IMR-90 (cell line): ENCODE results near the gene HAND1. TPM values are rescaled to one million over a fixed set of nuclear protein-coding genes. Genes with fewer than 3 reads are reported as not detected.

Experiments used
- ATAC-seq: fragments of 200-7000 bp; cut with Tn5 transposase; 2 replicates; pipeline ENCODE4 v1.9.1; 2020; ENCODE audit warnings: low read depth, mild to moderate bottlenecking, moderate library complexity
- BruUV-seq: library from RNA; stranded (reverse); fragments of 400-500 nt; replicated peaks from 2 replicates; lab custom pipeline; 2021; lab: Mats Ljungman, UMichigan
- CTCF ChIA-PET: fragments of 300-600 bp; formaldehyde crosslinking; extraction: SDS; loops from one replicate; lab custom pipeline; 2021; ENCODE audit warnings: antibody characterized with exemption; lab: Yijun Ruan, JAX
- POLR2A ChIA-PET: fragments of 300-600 bp; sonication (Branson Sonifier 250); formaldehyde crosslinking; loops from one replicate; lab custom pipeline; 2022; ENCODE audit warnings: antibody characterized with exemption; ENCODE audit not compliant: unreplicated experiment; lab: Charles Lee
- DNase-seq: peaks from one replicate; pipeline ENCODE4 v3.0.0; 2013
- H2AFZ ChIP-seq: replicated peaks from 2 replicates; pipeline ENCODE3; 2013; ENCODE audit warnings: low read length, mild to moderate bottlenecking; ENCODE audit not compliant: poor library complexity
- H2AK5ac ChIP-seq: 2 replicates; pipeline ENCODE4 v1.6.1; 2013; ENCODE audit warnings: low read depth, low read length, inconsistent platforms
- H2AK9ac ChIP-seq: replicated peaks from 2 replicates; pipeline ENCODE3; 2013; ENCODE audit warnings: mild to moderate bottlenecking, low read depth, low read length, moderate library complexity; ENCODE audit not compliant: poor library complexity
- H2BK120ac ChIP-seq: 2 replicates; pipeline ENCODE4 v1.6.1; 2013; ENCODE audit warnings: low read depth, low read length, inconsistent platforms
- H2BK15ac ChIP-seq: 3 replicates; pipeline ENCODE4 v1.6.1; 2013; ENCODE audit warnings: low read depth, low read length, inconsistent platforms
- H2BK20ac ChIP-seq: 2 replicates; pipeline ENCODE4 v1.6.1; 2013; ENCODE audit warnings: low read depth, mild to moderate bottlenecking, inconsistent platforms, low read length, moderate library complexity
- H2BK5ac ChIP-seq: 2 replicates; pipeline ENCODE4 v1.6.1; 2013; ENCODE audit warnings: mild to moderate bottlenecking, low read depth, low read length, inconsistent platforms; ENCODE audit not compliant: poor library complexity, severe bottlenecking
- H3K14ac ChIP-seq: replicated peaks from 2 replicates; pipeline ENCODE4 v1.6.1; 2013; ENCODE audit warnings: low read depth, low read length, inconsistent platforms
- H3K18ac ChIP-seq: 2 replicates; pipeline ENCODE4 v1.6.1; 2013; ENCODE audit warnings: low read depth, low read length, control low read depth
- H3K23ac ChIP-seq: 2 replicates; pipeline ENCODE4 v1.6.1; 2013; ENCODE audit warnings: low read depth, low read length, inconsistent platforms
- H3K27ac ChIP-seq: 2 replicates; pipeline ENCODE4 v1.5.1; 2013; ENCODE audit warnings: mild to moderate bottlenecking, control low read depth, low read length; ENCODE audit not compliant: insufficient read depth
- H3K27me3 ChIP-seq: 2 replicates; pipeline ENCODE4 v1.6.1; 2013; ENCODE audit warnings: low read length; ENCODE audit not compliant: control insufficient read depth, insufficient read depth
- H3K36me3 ChIP-seq: 2 replicates; pipeline ENCODE4 v1.6.1; 2013; ENCODE audit warnings: low read length, mixed read lengths; ENCODE audit not compliant: control insufficient read depth, insufficient read depth
- H3K4ac ChIP-seq: 2 replicates; pipeline ENCODE4 v1.6.1; 2013; ENCODE audit warnings: low read depth, low read length, inconsistent platforms
- H3K4me1 ChIP-seq: 2 replicates; pipeline ENCODE4 v1.6.1; 2013; ENCODE audit warnings: low read length, mixed read lengths; ENCODE audit not compliant: control insufficient read depth, insufficient read depth
- H3K4me2 ChIP-seq: 2 replicates; pipeline ENCODE4 v1.6.1; 2013; ENCODE audit warnings: low read depth, mild to moderate bottlenecking, control low read depth, low read length, moderate library complexity
- H3K4me3 ChIP-seq: 2 replicates; pipeline ENCODE4 v1.5.1; 2013; ENCODE audit warnings: low read depth, mild to moderate bottlenecking, control low read depth, low read length, moderate library complexity; ENCODE audit not compliant: insufficient read depth
- H3K56ac ChIP-seq: 2 replicates; pipeline ENCODE4 v1.6.1; 2013; ENCODE audit warnings: low read length, inconsistent platforms; ENCODE audit not compliant: insufficient read depth; ENCODE audit errors: extremely low read depth
- H3K79me1 ChIP-seq, 2 experiments: 2 replicates each; pipeline ENCODE4 v1.6.1; 2013; ENCODE audit warnings: low read length in 2 of 2, inconsistent platforms in 1 of 2, low read depth in 1 of 2
- H3K9ac ChIP-seq: 2 replicates; pipeline ENCODE4 v1.6.1; 2013; ENCODE audit warnings: low read depth, low read length, control low read depth
- H3K9me1 ChIP-seq: 2 replicates; pipeline ENCODE4 v1.6.1; 2013; ENCODE audit warnings: low read length, inconsistent platforms; ENCODE audit not compliant: insufficient read depth
- H3K9me3 ChIP-seq: 2 replicates; pipeline ENCODE4 v1.6.1; 2013; ENCODE audit warnings: low read length; ENCODE audit not compliant: control insufficient read depth, insufficient read depth
- H4K20me1 ChIP-seq: 2 replicates; pipeline ENCODE4 v1.6.1; 2013; ENCODE audit warnings: low read length, inconsistent platforms; ENCODE audit not compliant: insufficient read depth
- H4K5ac ChIP-seq: 2 replicates; pipeline ENCODE4 v1.6.1; 2013; ENCODE audit warnings: mild to moderate bottlenecking, low read depth, low read length, control low read depth
- H4K8ac ChIP-seq, 2 experiments: 2 replicates each; pipeline ENCODE4 v1.6.1; 2013; ENCODE audit warnings: low read depth in 2 of 2, low read length in 2 of 2, control low read depth in 1 of 2, inconsistent platforms in 1 of 2
- H4K91ac ChIP-seq: 2 replicates; pipeline ENCODE4 v1.6.1; 2013; ENCODE audit warnings: low read depth, low read length, inconsistent platforms; ENCODE audit not compliant: insufficient read depth
- CEBPB ChIP-seq: IDR thresholded peaks from 2 replicates; pipeline ENCODE4 v1.6.1; 2012; ENCODE audit warnings: low read depth, low read length, improper control_type of control experiment
- POLR2A ChIP-seq: IDR thresholded peaks from 2 replicates; pipeline ENCODE4 v1.6.1; 2012; ENCODE audit warnings: mild to moderate bottlenecking, low read depth, low read length
- RFX5 ChIP-seq: IDR thresholded peaks from 2 replicates; pipeline ENCODE4 v1.8.0; 2012; ENCODE audit warnings: low read depth, mild to moderate bottlenecking, low read length, moderate library complexity
- SMC3 ChIP-seq: fragments of 150-350 bp; IDR thresholded peaks from 2 replicates; pipeline ENCODE4 v1.6.1; 2016; ENCODE audit warnings: low read depth, mild to moderate bottlenecking, antibody characterized with exemption, low read length, moderate library complexity
- WGBS, 2 experiments: methylation state at CpG; one replicate each; pipeline versions ENCODE4 v1.1.5 to v1.1.7; 2013; ENCODE audit warnings: missing lambda C conversion rate in 2 of 2; ENCODE audit not compliant: insufficient read length in 1 of 2; ENCODE audit errors: extremely low coverage in 2 of 2; 5-methylcytosine and 5-hydroxymethylcytosine counted together
- dilution Hi-C: fragments of 300-500 bp; cut with HindIII; formaldehyde crosslinking; loops from one replicate; pipeline ENCODE4 v1.14.3; 2018; ENCODE audit warnings: low sequenced_read_pairs; ENCODE audit not compliant: unreplicated experiment
- in situ Hi-C: fragments of 300-500 bp; cut with MboI; formaldehyde crosslinking; loops from 3 replicates; pipeline ENCODE4 v1.14.3; 2019; ENCODE audit warnings: low sequenced_read_pairs, inconsistent platforms, mixed read lengths
- intact Hi-C: fragments of 100-400 bp; cut with micrococcal nuclease; formaldehyde crosslinking; loops from 2 replicates; pipeline ENCODE4 v1.10.0; 2022
- polyA plus RNA-seq, 3 experiments: library from polyadenylated mRNA; depleted of rRNA; stranded (reverse); fragments of >200 nt; gene quantifications; 2 replicates each; pipeline ENCODE4 v1.2.3, GENCODE V29; 2012; ENCODE audit warnings: low replicate concordance in 1 of 3
- total RNA-seq: library from RNA; depleted of rRNA; stranded (reverse); fragments of >200 nt; gene quantifications from 2 replicates; pipeline ENCODE4 v1.2.3, GENCODE V29; 2012

The HAND1 gene
- total and polyA plus RNA-seq, 2 of the 4 experiments (the other 2 are of a cell fraction), result not detected

GRCh38 chr5:154517181-154517580 is 39.2 kb upstream of the HAND1 start:
- H3K14ac ChIP-seq, result no peak overlapping the region
- H3K4me1 ChIP-seq, result no peaks in the 10 kb centered on the region
- BruUV-seq, result no TSS peak
- no peak overlapping the region for H3K9ac ChIP-seq
- no peak overlapping the region for H3K23ac ChIP-seq
- H2AFZ ChIP-seq, result no peak overlapping the region
- no peak overlapping the region for H2BK20ac ChIP-seq
- ChIA-PET CTCF (no interaction called here), POLR2A (no interaction called here)
- no peak overlapping the region for H3K4me3 ChIP-seq
- H3K9me3 ChIP-seq, result no peaks in the 10 kb centered on the region
- H3K79me1 ChIP-seq, result no peaks in the 10 kb centered on the region
- H3K4me2 ChIP-seq, result no peak overlapping the region
- no peak overlapping the region for H4K8ac ChIP-seq
- H4K91ac ChIP-seq, result no peak overlapping the region
- WGBS, 2 experiments, result no CpG with 5 or more reads among the region's 7 CpGs
- H2AK9ac ChIP-seq, result no peak overlapping the region
- in situ Hi-C loops, result no loop called here
- H2BK15ac ChIP-seq, result no peak overlapping the region
- peaks cover 46% of the 10 kb centered on the region for H3K27me3 ChIP-seq
- intact Hi-C loops, result no loop called here
- DNase-seq (no peak), ATAC-seq (no peak)
- H2BK5ac ChIP-seq, result no peak overlapping the region
- H3K18ac ChIP-seq, result no peak overlapping the region
- no peak overlapping the region for H4K5ac ChIP-seq
- H4K20me1 ChIP-seq, result no peaks in the 10 kb centered on the region
- dilution Hi-C loops, result no loop called here
- H2AK5ac ChIP-seq, result no peak overlapping the region
- H3K27ac ChIP-seq, result no peak overlapping the region
- H3K4ac ChIP-seq, result no peak overlapping the region
- TF ChIP-seq POLR2A (no peak), CEBPB (no peak), RFX5 (no peak), SMC3 (no peak)
- no peak overlapping the region for H3K56ac ChIP-seq
- no peaks in the 10 kb centered on the region for H3K36me3 ChIP-seq
- H3K9me1 ChIP-seq, result no peaks in the 10 kb centered on the region
- H2BK120ac ChIP-seq, result no peak overlapping the region
